ENCODE measurements around the gene CRHR2. TPM values are rescaled to one million over a fixed set of nuclear protein-coding genes. Genes with fewer than 3 reads are reported as not detected.

The CRHR2 gene
- total RNA-seq, 3 donors from 2014 or later (not counting 1 experiment from before 2014, with no cell fraction given) = not detected

DNA sequence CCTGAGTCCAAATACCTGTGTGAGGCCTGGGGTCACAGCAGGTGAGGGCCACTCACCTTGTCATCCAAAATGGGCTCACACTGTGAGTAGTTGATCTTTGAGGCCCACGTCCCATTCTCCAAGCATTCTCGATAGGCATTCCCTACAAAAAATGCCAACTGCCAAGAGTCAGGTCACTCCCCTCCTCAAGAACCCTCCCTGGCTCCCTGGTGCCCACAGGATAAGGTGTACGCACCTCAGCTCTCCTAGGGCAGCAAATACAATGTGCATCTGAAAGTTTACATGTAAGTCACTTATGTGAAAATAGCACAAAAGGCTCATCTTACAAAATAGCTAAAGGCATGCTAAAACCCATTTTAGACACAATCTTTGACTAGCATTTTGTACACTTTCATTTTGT, 15.1 kb downstream of the CRHR2 start:
- WGBS (ENCODE audit: insufficient coverage) = 94% methylated on average over 3 of the region's 3 CpGs
- intact Hi-C loops (cut with micrococcal nuclease) = no loop called here
- no peaks in the 10 kb centered on the region for H3K27me3 ChIP-seq (ENCODE audit: control insufficient read depth, insufficient read depth, low read length)
- no peak for DNase-seq
- TF ChIP-seq, protein P1, sequence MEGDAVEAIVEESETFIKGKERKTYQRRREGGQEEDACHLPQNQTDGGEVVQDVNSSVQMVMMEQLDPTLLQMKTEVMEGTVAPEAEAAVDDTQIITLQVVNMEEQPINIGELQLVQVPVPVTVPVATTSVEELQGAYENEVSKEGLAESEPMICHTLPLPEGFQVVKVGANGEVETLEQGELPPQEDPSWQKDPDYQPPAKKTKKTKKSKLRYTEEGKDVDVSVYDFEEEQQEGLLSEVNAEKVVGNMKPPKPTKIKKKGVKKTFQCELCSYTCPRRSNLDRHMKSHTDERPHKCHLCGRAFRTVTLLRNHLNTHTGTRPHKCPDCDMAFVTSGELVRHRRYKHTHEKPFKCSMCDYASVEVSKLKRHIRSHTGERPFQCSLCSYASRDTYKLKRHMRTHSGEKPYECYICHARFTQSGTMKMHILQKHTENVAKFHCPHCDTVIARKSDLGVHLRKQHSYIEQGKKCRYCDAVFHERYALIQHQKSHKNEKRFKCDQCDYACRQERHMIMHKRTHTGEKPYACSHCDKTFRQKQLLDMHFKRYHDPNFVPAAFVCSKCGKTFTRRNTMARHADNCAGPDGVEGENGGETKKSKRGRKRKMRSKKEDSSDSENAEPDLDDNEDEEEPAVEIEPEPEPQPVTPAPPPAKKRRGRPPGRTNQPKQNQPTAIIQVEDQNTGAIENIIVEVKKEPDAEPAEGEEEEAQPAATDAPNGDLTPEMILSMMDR (IDR thresholded peaks at IDR 0.05) = no peak
- Mint-ChIP-seq H3K27me3 (ENCODE audit: low read depth in 2 of 2) (peaks cover 0 to 3% of the 10 kb centered on the region in 2 donors), H3K4me3 (no peak overlapping the region), H3K36me3 (no peaks in the 10 kb centered on the region), H3K9me3 (no peaks in the 10 kb centered on the region), H3K27ac (no peak overlapping the region), H3K4me1 (no peaks in the 10 kb centered on the region)
- no peaks in the 10 kb centered on the region for H3K36me3 ChIP-seq (ENCODE audit: control insufficient read depth, insufficient read depth, low read length)
- H3K4me1 ChIP-seq (ENCODE audit: control insufficient read depth, insufficient read depth, low read length) = no peaks in the 10 kb centered on the region
- no peaks in the 10 kb centered on the region for H3K9me3 ChIP-seq (ENCODE audit: control insufficient read depth, insufficient read depth, low read length)
- no peak overlapping the region for H3K4me3 ChIP-seq (ENCODE audit: low read length)
- no peak for ATAC-seq
- H3K27ac ChIP-seq (ENCODE audit: low read length) = no peak overlapping the region

- H3K27me3 Mint-ChIP-seq (ENCODE audit: low read depth in 2 of 2) = peaks cover 0 to 3% of the 10 kb centered on the region in 2 donors
- no peak for DNase-seq
- no peak overlapping the region for H3K27ac ChIP-seq (ENCODE audit: low read length)
- no peaks in the 10 kb centered on the region for H3K4me1 ChIP-seq (ENCODE audit: control insufficient read depth, insufficient read depth, low read length)
- no peak for ATAC-seq
- no peaks in the 10 kb centered on the region for H3K36me3 Mint-ChIP-seq
- TF ChIP-seq, protein P1 (IDR thresholded peaks at IDR 0.05) = no peak
- H3K27me3 ChIP-seq (ENCODE audit: control insufficient read depth, insufficient read depth, low read length) = no peaks in the 10 kb centered on the region
- no peaks in the 10 kb centered on the region for H3K4me1 Mint-ChIP-seq
- no peaks in the 10 kb centered on the region for H3K9me3 ChIP-seq (ENCODE audit: control insufficient read depth, insufficient read depth, low read length)
- H3K36me3 ChIP-seq (ENCODE audit: control insufficient read depth, insufficient read depth, low read length) = no peaks in the 10 kb centered on the region
- 83% methylated on average over 11 of the region's 11 CpGs for WGBS (ENCODE audit: insufficient coverage)
- H3K9me3 Mint-ChIP-seq = no peaks in the 10 kb centered on the region
- intact Hi-C loops (cut with micrococcal nuclease) = no loop called here
- H3K27ac Mint-ChIP-seq = no peak overlapping the region
- H3K4me3 Mint-ChIP-seq = no peak overlapping the region
- H3K4me3 ChIP-seq (ENCODE audit: low read length) = no peak overlapping the region
Measured at GRCh38 chr7:30665449-30665848, 16.8 kb downstream of the CRHR2 start.

DNA sequence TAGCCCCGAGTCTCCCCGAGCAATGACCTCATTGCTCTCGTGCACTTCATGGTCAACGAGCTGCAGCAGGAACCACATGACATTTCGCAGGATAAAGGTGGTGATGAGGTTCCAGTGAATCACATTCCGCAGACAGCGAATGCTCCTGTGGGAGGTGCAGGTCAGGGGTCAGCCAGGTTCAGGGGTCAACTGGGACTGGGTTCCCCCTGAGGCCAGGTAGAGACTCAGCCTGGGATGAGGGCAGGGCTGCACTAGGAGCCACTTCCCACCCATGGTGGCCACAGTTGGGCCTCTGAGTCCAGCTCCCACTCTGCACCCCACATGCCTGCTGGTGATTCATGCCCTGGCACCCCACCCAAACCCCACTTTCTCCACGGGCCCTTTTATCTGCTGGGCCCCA, 17.2 kb downstream of the CRHR2 start:
- Mint-ChIP-seq H3K4me1 (no peaks in the 10 kb centered on the region), H3K36me3 (no peaks in the 10 kb centered on the region), H3K27me3 (ENCODE audit: low read depth in 2 of 2) (peaks cover 0 to 3% of the 10 kb centered on the region in 2 donors), H3K9me3 (no peaks in the 10 kb centered on the region), H3K27ac (no peak overlapping the region), H3K4me3 (no peak overlapping the region)
- no peaks in the 10 kb centered on the region for H3K4me1 ChIP-seq (ENCODE audit: control insufficient read depth, insufficient read depth, low read length)
- 87% methylated on average over 7 of the region's 8 CpGs for WGBS (ENCODE audit: insufficient coverage)
- no peaks in the 10 kb centered on the region for H3K27me3 ChIP-seq (ENCODE audit: control insufficient read depth, insufficient read depth, low read length)
- DNase-seq (no peak), ATAC-seq (no peak)
- H3K4me3 ChIP-seq (ENCODE audit: low read length) = no peak overlapping the region
- intact Hi-C loops (cut with micrococcal nuclease) = no loop called here
- H3K9me3 ChIP-seq (ENCODE audit: control insufficient read depth, insufficient read depth, low read length) = no peaks in the 10 kb centered on the region
- TF ChIP-seq, protein P1 (IDR thresholded peaks at IDR 0.05) = no peak
- H3K27ac ChIP-seq (ENCODE audit: low read length) = no peak overlapping the region
- no peaks in the 10 kb centered on the region for H3K36me3 ChIP-seq (ENCODE audit: control insufficient read depth, insufficient read depth, low read length)

DNA sequence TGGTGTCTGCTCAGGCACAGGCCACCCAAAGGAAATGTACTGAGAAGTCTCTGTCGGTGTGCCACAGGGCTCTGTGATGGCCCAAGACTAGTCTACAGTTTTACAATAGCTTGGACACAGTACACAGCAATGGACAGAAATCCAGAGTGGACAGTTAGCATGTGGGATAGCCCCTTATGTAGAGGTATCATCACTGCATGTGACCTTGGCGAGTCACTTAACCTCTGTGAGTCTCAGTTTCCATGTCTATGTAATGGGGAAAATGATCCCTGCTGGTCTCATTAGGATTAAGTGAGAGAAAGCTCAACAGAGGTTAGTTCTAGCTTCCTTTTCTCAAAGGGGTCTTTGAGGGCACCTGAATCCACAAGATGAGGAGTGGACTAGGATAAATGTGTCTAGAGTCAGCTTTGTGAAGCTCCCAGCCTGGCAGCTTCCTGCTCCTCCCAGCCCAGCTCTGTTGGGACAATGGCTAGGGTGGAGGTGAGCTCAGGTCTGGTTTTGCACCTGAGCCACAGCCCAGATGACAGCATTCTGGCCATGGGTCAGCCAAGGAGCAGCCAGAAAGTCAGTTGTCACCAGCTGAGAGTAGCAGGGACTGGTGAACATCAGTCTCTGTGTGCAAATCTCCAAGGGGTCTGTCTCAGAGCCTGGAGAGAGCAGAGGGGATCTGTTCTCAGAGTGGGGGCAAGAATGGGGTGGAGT, 17.9 kb downstream of the CRHR2 start:
- Histone ChIP-seq H3K27ac (ENCODE audit: low read length) (no peak overlapping the region), H3K27me3 (ENCODE audit: control insufficient read depth, insufficient read depth, low read length) (no peaks in the 10 kb centered on the region), H3K9me3 (ENCODE audit: control insufficient read depth, insufficient read depth, low read length) (no peaks in the 10 kb centered on the region), H3K4me3 (ENCODE audit: low read length) (no peak overlapping the region), H3K36me3 (ENCODE audit: control insufficient read depth, insufficient read depth, low read length) (no peaks in the 10 kb centered on the region), H3K4me1 (ENCODE audit: control insufficient read depth, insufficient read depth, low read length) (no peaks in the 10 kb centered on the region)
- TF ChIP-seq, protein P1 (IDR thresholded peaks at IDR 0.05) = no peak
- Mint-ChIP-seq H3K4me1 (no peaks in the 10 kb centered on the region), H3K27me3 (ENCODE audit: low read depth in 2 of 2) (no peaks in the 10 kb centered on the region), H3K9me3 (no peaks in the 10 kb centered on the region), H3K27ac (no peak overlapping the region), H3K36me3 (no peaks in the 10 kb centered on the region), H3K4me3 (no peak overlapping the region)
- intact Hi-C loops (cut with micrococcal nuclease) = no loop called here
- 78% methylated on average over 2 of the region's 2 CpGs for WGBS (ENCODE audit: insufficient coverage)
- ATAC-seq (no peak), DNase-seq (no peak)

All from natural killer cell (primary cell).